ENCODE results near the gene GRIA4. TPM values are rescaled to one million over a fixed set of nuclear protein-coding genes. Genes with fewer than 3 reads are reported as not detected.

GRIA4 gene
- total RNA-seq, 1 donor from 2014 or later: 13.6 TPM

- no peaks in the 10 kb centered on the region for H3K27me3 Mint-ChIP-seq (ENCODE audit: unreplicated experiment)
- no peaks in the 10 kb centered on the region for H3K36me3 Mint-ChIP-seq (ENCODE audit: unreplicated experiment)
- no peak overlapping the region for H3K4me3 Mint-ChIP-seq (ENCODE audit: unreplicated experiment)
- no peak for DNase-seq
- H3K27ac Mint-ChIP-seq (ENCODE audit: unreplicated experiment): no peak overlapping the region
- no peaks in the 10 kb centered on the region for H3K9me3 Mint-ChIP-seq (ENCODE audit: unreplicated experiment)
- no peak for TF ChIP-seq CTCF (IDR thresholded peaks at IDR 0.05; ENCODE audit: partially characterized antibody, unreplicated experiment)
- peaks cover 8% of the 10 kb centered on the region for H3K4me1 Mint-ChIP-seq (ENCODE audit: low read depth, unreplicated experiment)
These were observed 327.9 kb downstream of the GRIA4 start for GRCh38 chr11:105937738-105938137.

- Mint-ChIP-seq H3K36me3 (ENCODE audit: unreplicated experiment) (no peaks in the 10 kb centered on the region), H3K27ac (ENCODE audit: unreplicated experiment) (no peak overlapping the region), H3K4me3 (ENCODE audit: unreplicated experiment) (no peak overlapping the region), H3K27me3 (ENCODE audit: unreplicated experiment) (no peaks in the 10 kb centered on the region), H3K4me1 (ENCODE audit: low read depth, unreplicated experiment) (no peaks in the 10 kb centered on the region), H3K9me3 (ENCODE audit: unreplicated experiment) (no peaks in the 10 kb centered on the region)
- TF ChIP-seq CTCF (IDR thresholded peaks at IDR 0.05; ENCODE audit: partially characterized antibody, unreplicated experiment): no peak
- no peak for DNase-seq
These were observed 333.0 kb downstream of the GRIA4 start for GRCh38 chr11:105942921-105943320.

- H3K36me3 Mint-ChIP-seq (ENCODE audit: unreplicated experiment): no peaks in the 10 kb centered on the region
- no peak overlapping the region for H3K4me3 Mint-ChIP-seq (ENCODE audit: unreplicated experiment)
- DNase-seq: no peak
- H3K4me1 Mint-ChIP-seq (ENCODE audit: low read depth, unreplicated experiment): no peaks in the 10 kb centered on the region
- no peak overlapping the region for H3K27ac Mint-ChIP-seq (ENCODE audit: unreplicated experiment)
- H3K27me3 Mint-ChIP-seq (ENCODE audit: unreplicated experiment): no peaks in the 10 kb centered on the region
- H3K9me3 Mint-ChIP-seq (ENCODE audit: unreplicated experiment): no peaks in the 10 kb centered on the region
- TF ChIP-seq CTCF (IDR thresholded peaks at IDR 0.05; ENCODE audit: partially characterized antibody, unreplicated experiment): no peak
These were observed 339.2 kb downstream of the GRIA4 start for GRCh38 chr11:105948918-105949590.

GRCh38 chr11:105953886-105954285 lies 344.0 kb downstream of the GRIA4 start:
- no peak for TF ChIP-seq CTCF (IDR thresholded peaks at IDR 0.05; ENCODE audit: partially characterized antibody, unreplicated experiment)

More at GRCh38 chr11:105953886-105954285, 344.0 kb downstream of the GRIA4 start:
- Mint-ChIP-seq H3K4me3 (ENCODE audit: unreplicated experiment) (no peak overlapping the region), H3K27ac (ENCODE audit: unreplicated experiment) (no peak overlapping the region), H3K4me1 (ENCODE audit: low read depth, unreplicated experiment) (no peaks in the 10 kb centered on the region), H3K9me3 (ENCODE audit: unreplicated experiment) (peaks cover 1% of the 10 kb centered on the region), H3K27me3 (ENCODE audit: unreplicated experiment) (peaks cover 3% of the 10 kb centered on the region), H3K36me3 (ENCODE audit: unreplicated experiment) (peaks cover 9% of the 10 kb centered on the region)
- DNase-seq: no peak
